Glutamatergic neuron (in vitro differentiated cells): ENCODE data around the gene NLRP1. TPM values are rescaled to one million over a fixed set of nuclear protein-coding genes. Genes with fewer than 3 reads are reported as not detected.

ENCODE experiments used
- DNase-seq: peaks from one replicate; pipeline ENCODE4 v3.0.0; 2022
- H3K27ac Mint-ChIP-seq: one replicate; pipeline ENCODE4 v1.8.0; 2020; ENCODE audit warnings: mild to moderate bottlenecking, mixed read lengths, inconsistent platforms; ENCODE audit not compliant: unreplicated experiment
- H3K27me3 Mint-ChIP-seq: one replicate; pipeline ENCODE4 v1.8.0; 2020; ENCODE audit warnings: mild to moderate bottlenecking, moderate library complexity, mixed read lengths, inconsistent platforms; ENCODE audit not compliant: unreplicated experiment
- H3K36me3 Mint-ChIP-seq: one replicate; pipeline ENCODE4 v1.8.0; 2020; ENCODE audit warnings: mild to moderate bottlenecking, mixed read lengths, inconsistent platforms; ENCODE audit not compliant: unreplicated experiment
- H3K4me1 Mint-ChIP-seq: one replicate; pipeline ENCODE4 v1.8.0; 2020; ENCODE audit warnings: mild to moderate bottlenecking, low read depth, mixed read lengths, inconsistent platforms; ENCODE audit not compliant: unreplicated experiment
- H3K4me3 Mint-ChIP-seq: one replicate; pipeline ENCODE4 v1.8.0; 2020; ENCODE audit warnings: mild to moderate bottlenecking, mixed read lengths, inconsistent platforms; ENCODE audit not compliant: unreplicated experiment
- H3K9me3 Mint-ChIP-seq: one replicate; pipeline ENCODE4 v1.8.0; 2020; ENCODE audit warnings: mild to moderate bottlenecking, moderate library complexity, mixed read lengths, inconsistent platforms; ENCODE audit not compliant: unreplicated experiment
- total RNA-seq: library from RNA; stranded (reverse); fragmentation: NEBNext Ultra II Directional; extraction: Animal tissue kit (Norgen Biotek cat#: 25700); gene quantifications from one replicate; pipeline ENCODE4 v1.2.1, GENCODE V29; 2021; ENCODE audit not compliant: unreplicated experiment
- TF ChIP-seq, protein P1 (sequence below): fragments of 200-600 bp; sonication (generic); IDR thresholded peaks from one replicate; pipeline ENCODE4 v1.5.0; 2021; ENCODE audit not compliant: partially characterized antibody, unreplicated experiment

The NLRP1 gene
- total RNA-seq, 1 donor from 2014 or later, result 69.5 TPM

DNA sequence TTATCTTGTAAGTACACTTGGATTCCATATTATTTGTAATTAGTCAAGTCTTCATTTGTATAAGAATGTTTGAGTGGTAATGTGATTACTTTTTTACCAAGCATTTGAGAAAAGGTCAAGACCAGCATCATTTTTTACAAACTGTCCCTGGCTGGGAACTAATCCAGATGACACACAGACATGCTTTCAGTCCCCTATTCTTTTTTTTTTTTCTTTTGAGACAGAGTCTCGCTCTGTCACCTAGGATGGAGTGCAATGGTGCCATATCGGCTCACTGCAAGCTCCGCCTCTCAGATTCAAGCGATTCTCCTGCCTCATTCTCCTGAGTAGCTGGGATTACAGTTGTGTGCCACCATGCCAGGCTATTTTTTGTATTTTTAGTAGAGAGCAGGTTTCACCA, 102.9 kb downstream of the NLRP1 start:
- H3K27me3 Mint-ChIP-seq, result no peaks in the 10 kb centered on the region
- TF ChIP-seq, protein P1, sequence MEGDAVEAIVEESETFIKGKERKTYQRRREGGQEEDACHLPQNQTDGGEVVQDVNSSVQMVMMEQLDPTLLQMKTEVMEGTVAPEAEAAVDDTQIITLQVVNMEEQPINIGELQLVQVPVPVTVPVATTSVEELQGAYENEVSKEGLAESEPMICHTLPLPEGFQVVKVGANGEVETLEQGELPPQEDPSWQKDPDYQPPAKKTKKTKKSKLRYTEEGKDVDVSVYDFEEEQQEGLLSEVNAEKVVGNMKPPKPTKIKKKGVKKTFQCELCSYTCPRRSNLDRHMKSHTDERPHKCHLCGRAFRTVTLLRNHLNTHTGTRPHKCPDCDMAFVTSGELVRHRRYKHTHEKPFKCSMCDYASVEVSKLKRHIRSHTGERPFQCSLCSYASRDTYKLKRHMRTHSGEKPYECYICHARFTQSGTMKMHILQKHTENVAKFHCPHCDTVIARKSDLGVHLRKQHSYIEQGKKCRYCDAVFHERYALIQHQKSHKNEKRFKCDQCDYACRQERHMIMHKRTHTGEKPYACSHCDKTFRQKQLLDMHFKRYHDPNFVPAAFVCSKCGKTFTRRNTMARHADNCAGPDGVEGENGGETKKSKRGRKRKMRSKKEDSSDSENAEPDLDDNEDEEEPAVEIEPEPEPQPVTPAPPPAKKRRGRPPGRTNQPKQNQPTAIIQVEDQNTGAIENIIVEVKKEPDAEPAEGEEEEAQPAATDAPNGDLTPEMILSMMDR, result no peak
- no peak overlapping the region for H3K4me3 Mint-ChIP-seq
- H3K9me3 Mint-ChIP-seq, result peaks cover 6% of the 10 kb centered on the region
- no peak for DNase-seq
- peaks cover 3% of the 10 kb centered on the region for H3K4me1 Mint-ChIP-seq
- peaks cover 5% of the 10 kb centered on the region for H3K36me3 Mint-ChIP-seq
- no peak overlapping the region for H3K27ac Mint-ChIP-seq

DNA sequence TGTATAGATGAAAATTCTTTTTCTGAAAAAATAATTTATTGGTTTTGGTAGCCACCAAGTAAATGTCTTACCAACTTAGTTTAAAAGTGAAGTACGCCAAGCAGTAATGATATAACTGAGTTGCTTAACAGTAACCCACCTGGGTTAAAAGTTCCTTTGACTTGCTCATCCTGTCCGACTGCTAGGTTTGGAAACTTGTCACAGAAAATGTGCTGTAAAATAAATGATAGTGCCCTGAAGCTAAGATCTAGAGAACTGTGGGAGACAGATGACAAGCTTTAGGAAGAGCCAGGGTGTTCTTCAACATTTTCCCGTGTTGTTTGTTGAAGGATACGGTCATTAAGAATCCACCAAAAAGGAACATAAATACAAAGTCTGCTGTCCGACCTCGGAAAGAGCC, 103.3 kb downstream of the NLRP1 start:
- Mint-ChIP-seq H3K27ac (no peak overlapping the region), H3K4me1 (peaks cover 3% of the 10 kb centered on the region), H3K36me3 (peaks cover 5% of the 10 kb centered on the region)

DNA sequence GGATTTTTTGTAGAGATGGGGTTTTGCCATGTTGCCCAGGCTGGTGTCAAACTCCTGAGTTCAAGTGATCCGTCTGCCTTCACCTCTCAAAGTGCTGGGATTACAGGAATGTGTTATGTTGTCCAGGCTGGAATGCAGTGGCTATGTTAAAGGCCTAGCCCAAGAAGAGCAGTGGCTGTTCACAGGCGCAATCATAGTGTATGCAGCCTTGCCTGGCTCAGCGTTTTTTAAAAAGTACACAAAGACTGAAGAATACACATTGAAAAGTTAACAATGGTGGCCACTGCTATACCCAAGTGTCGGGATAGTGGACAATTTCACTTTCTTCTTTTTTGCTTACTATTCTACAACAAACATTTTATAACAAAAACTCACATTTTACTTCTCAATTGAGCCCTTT, 105.3 kb downstream of the NLRP1 start:
- DNase-seq, result no peak
- no peak overlapping the region for H3K4me3 Mint-ChIP-seq
- no peak overlapping the region for H3K27ac Mint-ChIP-seq
- TF ChIP-seq, protein P1, result no peak
- H3K27me3 Mint-ChIP-seq, result no peaks in the 10 kb centered on the region
- peaks cover 5% of the 10 kb centered on the region for H3K36me3 Mint-ChIP-seq
- H3K9me3 Mint-ChIP-seq, result peaks cover 2% of the 10 kb centered on the region
- no peaks in the 10 kb centered on the region for H3K4me1 Mint-ChIP-seq

More for the DNA sequence above, 103.3 kb downstream of the NLRP1 start:
- no peaks in the 10 kb centered on the region for H3K27me3 Mint-ChIP-seq
- TF ChIP-seq, protein P1, result no peak
- H3K9me3 Mint-ChIP-seq, result peaks cover 6% of the 10 kb centered on the region
- H3K4me3 Mint-ChIP-seq, result no peak overlapping the region
- DNase-seq, result no peak

DNA sequence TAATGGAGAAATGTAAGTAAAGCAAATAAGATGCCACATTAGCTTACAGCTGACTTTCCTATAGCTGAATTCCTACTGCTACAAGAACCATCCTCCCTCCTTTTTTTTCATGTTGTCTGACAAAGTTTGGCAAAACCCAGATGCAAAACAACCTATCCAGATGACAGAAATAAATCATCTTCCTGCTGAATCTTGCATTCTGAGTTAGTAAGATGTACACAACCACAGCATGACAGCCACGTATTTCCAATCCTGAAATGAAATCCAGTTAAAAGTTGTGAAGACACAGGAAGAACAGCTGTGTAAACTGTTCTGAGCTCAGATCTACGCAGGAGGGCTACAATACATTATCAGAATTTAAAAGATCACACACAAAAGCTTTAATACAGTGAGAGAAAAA, 110.4 kb downstream of the NLRP1 start:
- Mint-ChIP-seq H3K36me3 (peaks cover 5% of the 10 kb centered on the region), H3K27me3 (no peaks in the 10 kb centered on the region), H3K9me3 (peaks cover 2% of the 10 kb centered on the region), H3K4me1 (no peaks in the 10 kb centered on the region), H3K4me3 (no peak overlapping the region), H3K27ac (no peak overlapping the region)
- no peak for DNase-seq
- TF ChIP-seq, protein P1, result no peak

DNA sequence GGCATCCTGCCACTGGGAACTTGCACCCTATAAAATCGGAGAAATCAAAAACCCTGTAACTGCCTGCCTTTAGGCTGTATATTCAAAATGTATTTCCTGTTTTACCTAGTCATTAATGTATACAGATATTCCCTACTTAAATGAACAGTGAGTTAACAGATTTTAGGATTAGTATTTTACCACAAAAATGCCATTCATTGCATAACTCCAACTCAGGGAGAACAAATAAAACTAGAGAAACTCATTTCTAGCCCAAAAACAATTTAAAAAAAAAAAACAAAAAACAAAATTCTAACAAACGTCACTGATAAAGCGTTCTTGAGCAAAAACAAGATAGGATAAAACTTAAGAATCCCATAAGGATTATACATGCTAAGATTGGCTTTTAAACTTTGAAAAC, 111.8 kb downstream of the NLRP1 start:
- peaks cover 2% of the 10 kb centered on the region for H3K4me1 Mint-ChIP-seq
- H3K27me3 Mint-ChIP-seq, result no peaks in the 10 kb centered on the region
- H3K27ac Mint-ChIP-seq, result no peak overlapping the region
- DNase-seq, result no peak
- peaks cover 5% of the 10 kb centered on the region for H3K36me3 Mint-ChIP-seq
- H3K9me3 Mint-ChIP-seq, result peaks cover 5% of the 10 kb centered on the region
- TF ChIP-seq, protein P1, result no peak
- no peak overlapping the region for H3K4me3 Mint-ChIP-seq
